Measurements from ENCODE around the gene C1QTNF3.

- TF ChIP-seq POLR2AphosphoS5 (IDR thresholded peaks at IDR 0.05; ENCODE audit: low read depth, low read length) (no peak), POLR2A (IDR thresholded peaks at IDR 0.05; ENCODE audit: low read depth, low read length) (no peak)
These were observed 14.1 kb upstream of the C1QTNF3 start for GRCh38 chr5:34057118-34057517.

Measured in GM12892 (cell line).